Memory B cell (primary cell): ENCODE data around the gene CTNNA3.

Source experiments
- ATAC-seq: fragments of 150-1000 bp; cut with Tn5 transposase; 2 replicates; pipeline ENCODE4 v1.10.0; 2021; ENCODE audit warnings: low read depth, mild to moderate bottlenecking, moderate library complexity
- DNase-seq, 2 donors: peaks; one replicate each; pipeline ENCODE4 v3.0.0; 2022; ENCODE audit warnings: low spot score in 2 of 2
- H3K27ac Mint-ChIP-seq: one replicate; pipeline ENCODE4 v1.8.0; 2022; ENCODE audit warnings: mild to moderate bottlenecking, moderate library complexity, mixed read lengths
- H3K27me3 Mint-ChIP-seq: one replicate; pipeline ENCODE4 v1.8.0; 2022; ENCODE audit warnings: mixed read lengths
- H3K36me3 Mint-ChIP-seq: one replicate; pipeline ENCODE4 v1.8.0; 2022; ENCODE audit warnings: mild to moderate bottlenecking, mixed read lengths
- H3K4me1 Mint-ChIP-seq: one replicate; pipeline ENCODE4 v1.8.0; 2022; ENCODE audit warnings: mixed read lengths
- H3K4me3 Mint-ChIP-seq: one replicate; pipeline ENCODE4 v1.8.0; 2022; ENCODE audit warnings: mild to moderate bottlenecking, moderate library complexity, mixed read lengths
- H3K9me3 Mint-ChIP-seq: one replicate; pipeline ENCODE4 v1.8.0; 2022; ENCODE audit warnings: mixed read lengths

The CTNNA3 gene

DNA sequence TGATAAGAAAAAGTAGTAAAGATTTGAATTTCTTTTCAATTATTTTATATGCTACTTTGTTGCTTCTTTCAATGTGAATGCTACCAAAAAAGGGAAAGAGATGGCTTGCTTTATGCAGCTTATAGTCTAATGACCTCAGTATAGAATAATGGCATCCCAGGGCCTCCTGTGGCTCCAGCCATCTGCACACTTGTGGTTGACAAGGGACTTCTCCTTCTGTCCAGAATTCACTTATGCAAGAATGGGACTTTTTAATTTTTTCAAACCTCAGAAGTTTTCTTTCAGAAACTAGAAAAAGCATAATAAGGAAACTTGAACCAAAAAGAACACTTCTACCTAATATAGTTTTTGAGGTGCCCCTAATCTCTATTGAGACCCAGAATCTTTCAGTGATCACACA, 310.9 kb downstream of the CTNNA3 start:
- peaks cover 6% of the 10 kb centered on the region for H3K27me3 Mint-ChIP-seq
- H3K9me3 Mint-ChIP-seq: peaks cover 2% of the 10 kb centered on the region
- DNase-seq (no peak), ATAC-seq (no peak)
- H3K4me3 Mint-ChIP-seq: no peak overlapping the region
- H3K27ac Mint-ChIP-seq: no peak overlapping the region
- H3K36me3 Mint-ChIP-seq: no peaks in the 10 kb centered on the region
- H3K4me1 Mint-ChIP-seq: no peaks in the 10 kb centered on the region

DNA sequence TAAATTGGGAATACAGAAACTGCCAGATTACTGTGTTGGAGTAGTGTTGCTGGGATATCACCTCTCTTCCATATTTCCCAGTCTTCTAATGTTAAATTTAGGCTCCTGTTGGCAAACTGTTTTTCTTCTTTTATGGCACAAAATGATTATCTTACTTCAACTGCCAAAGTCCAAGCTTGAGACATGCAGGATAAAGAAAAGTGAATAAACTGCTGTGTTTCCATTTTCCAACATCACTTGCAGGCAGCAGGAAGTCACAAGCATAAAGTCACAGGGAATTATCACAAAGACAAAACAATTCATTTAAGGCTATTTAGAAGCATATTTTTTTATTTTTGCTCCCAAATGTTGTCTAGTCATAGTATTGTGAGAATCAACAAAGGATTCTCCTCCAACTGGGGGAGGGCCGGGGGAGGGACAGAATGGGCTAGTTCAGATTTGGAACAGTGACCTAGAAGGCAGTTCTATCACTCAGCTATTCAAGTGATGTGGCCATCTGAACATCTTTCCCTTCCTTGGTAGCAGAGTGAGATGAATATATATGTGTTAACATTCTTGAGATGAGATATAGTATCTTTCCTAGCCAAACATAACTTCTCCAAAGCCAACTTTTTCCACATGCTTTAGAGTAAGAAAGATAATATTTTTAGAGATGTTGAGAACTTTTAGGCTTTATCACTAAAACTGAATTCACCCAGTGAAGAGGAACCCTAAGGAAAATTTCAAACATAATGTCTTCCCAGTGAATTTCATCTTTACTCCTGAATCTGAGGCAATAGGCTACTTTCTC, 364.7 kb downstream of the CTNNA3 start:
- Mint-ChIP-seq H3K36me3 (no peaks in the 10 kb centered on the region), H3K9me3 (peaks cover 3% of the 10 kb centered on the region), H3K27ac (no peak overlapping the region), H3K4me1 (no peaks in the 10 kb centered on the region), H3K4me3 (no peak overlapping the region), H3K27me3 (no peaks in the 10 kb centered on the region)
- ATAC-seq (no peak), DNase-seq (no peak)

DNA sequence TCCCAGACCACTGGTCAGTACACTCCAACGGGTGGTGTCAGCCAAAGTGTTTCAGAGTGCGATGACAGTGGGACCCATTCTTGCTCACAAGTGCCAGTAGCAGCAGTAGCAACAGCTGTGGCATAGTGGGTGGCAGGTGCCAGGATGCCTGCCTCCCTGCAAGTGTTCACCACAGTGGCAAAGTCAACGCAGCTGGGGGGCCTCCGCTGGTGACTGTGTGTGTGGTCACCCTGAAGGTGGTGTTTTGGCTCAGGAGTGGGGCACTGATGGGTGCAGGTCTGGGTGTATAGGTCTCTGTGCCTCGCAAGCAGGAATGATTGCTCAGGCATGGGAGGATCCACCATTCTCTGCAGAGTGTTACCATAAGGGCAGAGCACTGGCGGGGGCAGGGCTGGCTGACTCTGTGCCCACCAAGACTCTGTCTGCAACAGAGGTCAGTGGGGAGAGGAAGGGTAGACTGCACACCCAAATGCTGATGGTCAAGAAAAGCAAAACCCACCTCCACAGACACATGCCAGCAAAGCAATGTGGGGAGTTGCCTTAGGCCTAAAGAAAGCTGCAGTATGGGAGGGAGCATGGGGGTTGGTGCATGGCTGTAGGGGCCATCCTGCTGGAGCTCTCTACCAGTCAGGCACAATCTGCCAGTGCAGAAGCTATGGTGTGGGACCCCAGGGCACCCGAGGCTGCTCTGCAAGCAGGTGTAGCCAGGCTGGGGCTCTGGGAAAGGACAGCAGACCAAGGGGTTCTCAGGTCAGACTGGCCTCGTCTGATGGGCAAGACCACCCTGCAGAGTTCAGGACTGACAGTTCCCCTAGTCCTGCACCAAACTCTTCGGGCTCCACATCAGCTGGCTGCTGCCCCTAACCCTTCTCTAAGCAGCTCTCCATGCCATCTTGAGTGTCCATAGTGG, 368.1 kb downstream of the CTNNA3 start:
- Mint-ChIP-seq H3K27ac (no peak overlapping the region), H3K36me3 (no peaks in the 10 kb centered on the region), H3K4me1 (no peaks in the 10 kb centered on the region), H3K27me3 (no peaks in the 10 kb centered on the region), H3K4me3 (no peak overlapping the region), H3K9me3 (peaks cover 11% of the 10 kb centered on the region)
- ATAC-seq (no peak), DNase-seq (no peak)

DNA sequence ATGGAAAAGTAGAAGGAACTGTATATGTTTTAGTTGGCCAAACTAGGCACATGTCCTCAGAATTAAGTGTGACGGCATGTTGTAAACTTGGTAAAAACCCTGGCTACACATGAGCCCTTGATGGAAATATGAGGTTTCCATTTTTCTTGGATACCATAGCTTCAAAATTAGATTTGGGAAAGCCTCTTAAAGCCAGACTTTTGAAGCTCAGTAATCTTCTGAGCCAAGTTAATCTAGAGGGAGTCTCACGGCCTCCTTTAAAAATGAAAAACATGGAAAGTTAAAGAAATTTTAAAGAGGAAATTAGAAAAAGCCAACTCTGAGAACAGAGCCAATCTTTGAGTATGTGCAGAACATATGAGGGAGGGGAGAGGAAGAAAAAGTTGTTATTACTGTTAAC, 376.0 kb downstream of the CTNNA3 start:
- Mint-ChIP-seq H3K27me3 (no peaks in the 10 kb centered on the region), H3K4me1 (no peaks in the 10 kb centered on the region), H3K9me3 (peaks cover 15% of the 10 kb centered on the region), H3K36me3 (no peaks in the 10 kb centered on the region), H3K4me3 (no peak overlapping the region), H3K27ac (no peak overlapping the region)
- no peak for DNase-seq
- ATAC-seq: no peak

DNA sequence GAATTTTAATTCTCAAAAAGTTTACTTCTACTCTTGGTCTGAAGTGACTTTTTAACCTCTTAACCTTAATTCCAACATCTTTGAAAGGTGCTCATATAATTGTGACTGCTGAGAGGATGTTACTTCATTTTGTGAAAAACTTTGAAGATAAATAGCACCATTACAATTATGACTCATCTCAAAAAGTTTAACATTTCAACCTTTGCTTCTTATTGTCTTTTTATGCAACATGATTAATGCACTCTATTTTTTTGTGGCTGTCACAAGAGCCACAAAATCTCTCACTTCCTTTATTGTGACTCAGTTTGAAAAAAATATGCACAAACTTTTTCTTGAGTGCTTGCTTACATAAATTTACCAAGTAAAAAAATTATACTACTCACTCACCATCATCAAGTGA, 387.1 kb downstream of the CTNNA3 start:
- Mint-ChIP-seq H3K4me3 (no peak overlapping the region), H3K27me3 (no peaks in the 10 kb centered on the region), H3K9me3 (peaks cover 14% of the 10 kb centered on the region), H3K36me3 (no peaks in the 10 kb centered on the region), H3K27ac (no peak overlapping the region), H3K4me1 (no peaks in the 10 kb centered on the region)
- ATAC-seq (no peak), DNase-seq (no peak)

DNA sequence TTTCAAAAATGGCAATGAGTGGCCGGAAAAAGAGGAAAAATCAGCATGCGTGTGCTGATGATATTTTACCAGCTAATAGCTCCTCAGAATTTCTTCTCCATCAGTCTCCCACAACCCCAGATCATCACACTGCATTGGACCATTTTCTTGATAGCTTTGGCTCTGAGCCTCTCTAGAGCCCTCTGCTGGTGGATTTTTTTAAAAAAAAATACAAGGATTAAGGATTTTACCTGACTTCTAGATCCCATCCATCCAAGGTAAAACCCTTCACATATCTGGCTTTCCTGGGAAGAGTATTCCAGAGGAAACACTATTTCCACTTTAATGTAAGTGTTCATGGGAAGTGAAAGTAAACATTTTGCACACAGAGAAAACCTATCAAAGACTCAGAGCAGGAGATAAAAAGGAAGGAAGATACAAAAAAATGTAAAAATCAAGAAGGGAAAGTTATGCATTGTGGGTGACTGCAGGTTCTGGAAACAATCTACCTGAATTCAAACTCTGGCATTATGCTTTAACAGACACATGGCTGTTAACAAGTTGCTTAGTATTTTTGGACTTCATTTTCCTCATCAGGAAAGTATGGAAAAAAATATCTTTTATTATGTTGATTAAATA, 389.3 kb downstream of the CTNNA3 start:
- peaks cover 15% of the 10 kb centered on the region for H3K9me3 Mint-ChIP-seq
- DNase-seq (no peak), ATAC-seq (no peak)
- no peaks in the 10 kb centered on the region for H3K4me1 Mint-ChIP-seq
- H3K36me3 Mint-ChIP-seq: no peaks in the 10 kb centered on the region
- H3K27me3 Mint-ChIP-seq: no peaks in the 10 kb centered on the region
- no peak overlapping the region for H3K27ac Mint-ChIP-seq
- no peak overlapping the region for H3K4me3 Mint-ChIP-seq

DNA sequence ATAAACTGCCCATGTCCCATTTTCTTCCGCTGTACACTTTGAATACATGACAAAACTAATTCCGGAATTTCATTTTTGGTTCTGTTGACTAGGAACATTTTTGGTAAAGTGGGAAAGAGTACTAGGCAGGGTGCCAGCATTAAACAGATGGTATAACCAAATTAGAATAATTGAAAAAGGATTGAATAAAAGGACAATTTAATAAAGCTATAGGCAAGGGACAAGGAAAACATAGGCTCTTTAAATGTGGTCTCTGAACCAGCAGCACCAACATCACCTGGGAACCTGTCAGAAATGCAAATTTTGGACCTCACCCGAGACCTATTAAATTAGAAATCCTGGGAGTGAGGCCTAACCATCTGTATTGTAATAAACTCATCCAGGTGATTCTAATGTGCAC, 393.3 kb downstream of the CTNNA3 start:
- Mint-ChIP-seq H3K36me3 (no peaks in the 10 kb centered on the region), H3K27ac (no peak overlapping the region), H3K9me3 (peaks cover 8% of the 10 kb centered on the region), H3K4me3 (no peak overlapping the region), H3K27me3 (no peaks in the 10 kb centered on the region), H3K4me1 (no peaks in the 10 kb centered on the region)
- no peak for DNase-seq
- ATAC-seq: no peak

DNA sequence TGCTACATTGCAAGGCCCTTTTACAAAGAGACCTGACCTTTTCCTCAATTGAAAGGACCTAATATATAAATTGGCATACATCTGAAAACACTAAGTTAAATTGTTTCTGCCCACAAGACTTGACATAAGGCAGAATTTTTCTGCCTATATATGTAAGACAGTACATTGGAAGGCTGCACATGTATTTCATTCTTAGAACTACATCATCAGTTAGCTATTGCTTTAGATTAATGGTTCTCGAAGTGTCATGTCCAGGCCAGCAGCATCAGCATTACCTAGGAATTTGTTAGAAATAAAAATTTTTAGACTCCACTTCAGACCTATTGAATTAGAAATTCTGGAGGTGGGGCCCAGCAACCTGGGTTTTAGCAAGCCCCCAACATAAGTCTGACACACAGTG, 396.2 kb downstream of the CTNNA3 start:
- Mint-ChIP-seq H3K27ac (no peak overlapping the region), H3K36me3 (no peaks in the 10 kb centered on the region), H3K27me3 (no peaks in the 10 kb centered on the region), H3K4me1 (no peaks in the 10 kb centered on the region), H3K9me3 (peaks cover 9% of the 10 kb centered on the region), H3K4me3 (no peak overlapping the region)
- DNase-seq: no peak
- ATAC-seq: no peak

DNA sequence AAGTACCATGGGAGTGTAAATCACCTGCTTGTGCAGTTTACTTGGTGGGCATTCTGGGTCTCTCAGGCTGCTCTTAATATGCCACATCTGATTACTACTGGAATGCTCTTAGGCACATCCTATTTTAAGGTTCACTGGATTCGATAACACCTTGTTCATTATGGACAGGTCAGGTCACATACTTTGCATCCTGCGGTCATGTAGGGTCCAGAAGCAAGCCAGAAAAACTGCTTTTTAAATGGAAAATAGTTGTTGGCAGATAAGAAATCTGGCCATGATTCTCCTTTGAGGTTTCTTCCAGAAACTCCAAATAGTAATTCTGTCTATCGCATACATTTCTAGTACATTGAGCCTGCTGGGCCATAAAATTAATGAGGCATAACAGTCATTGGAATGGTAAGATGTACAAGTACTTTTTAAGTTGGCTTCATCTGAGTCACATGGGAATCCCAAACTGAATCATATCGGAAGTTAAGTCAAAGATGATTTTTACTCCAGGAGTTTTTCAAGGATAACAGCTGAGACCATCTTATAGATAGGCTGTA, 398.3 kb downstream of the CTNNA3 start:
- Mint-ChIP-seq H3K4me3 (no peak overlapping the region), H3K9me3 (peaks cover 7% of the 10 kb centered on the region), H3K4me1 (no peaks in the 10 kb centered on the region), H3K27me3 (no peaks in the 10 kb centered on the region), H3K27ac (no peak overlapping the region), H3K36me3 (no peaks in the 10 kb centered on the region)
- no peak for DNase-seq
- no peak for ATAC-seq

DNA sequence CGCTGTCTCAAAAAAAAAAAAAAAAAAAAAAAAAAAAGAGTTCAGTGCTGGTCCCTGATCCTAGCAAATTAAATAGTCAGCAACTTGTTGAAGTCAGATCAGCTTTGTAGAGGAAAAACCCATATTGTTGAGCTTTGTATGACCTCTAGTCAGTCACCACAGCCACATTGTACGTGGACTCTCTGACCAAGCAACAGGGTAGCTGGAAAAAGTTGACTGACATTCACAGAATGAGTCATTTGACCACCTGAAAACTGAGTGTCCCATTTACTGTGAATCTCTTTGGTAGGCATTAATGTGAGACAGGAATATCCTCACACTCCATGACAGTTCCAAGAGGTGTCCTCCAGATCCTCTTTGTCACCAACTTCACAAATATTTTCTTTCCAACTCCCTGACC, 399.1 kb downstream of the CTNNA3 start:
- no peak overlapping the region for H3K27ac Mint-ChIP-seq
- H3K4me1 Mint-ChIP-seq: no peaks in the 10 kb centered on the region
- peaks cover 5% of the 10 kb centered on the region for H3K9me3 Mint-ChIP-seq
- ATAC-seq: no peak
- H3K36me3 Mint-ChIP-seq: no peaks in the 10 kb centered on the region
- DNase-seq: no peak
- H3K4me3 Mint-ChIP-seq: no peak overlapping the region
- no peaks in the 10 kb centered on the region for H3K27me3 Mint-ChIP-seq

DNA sequence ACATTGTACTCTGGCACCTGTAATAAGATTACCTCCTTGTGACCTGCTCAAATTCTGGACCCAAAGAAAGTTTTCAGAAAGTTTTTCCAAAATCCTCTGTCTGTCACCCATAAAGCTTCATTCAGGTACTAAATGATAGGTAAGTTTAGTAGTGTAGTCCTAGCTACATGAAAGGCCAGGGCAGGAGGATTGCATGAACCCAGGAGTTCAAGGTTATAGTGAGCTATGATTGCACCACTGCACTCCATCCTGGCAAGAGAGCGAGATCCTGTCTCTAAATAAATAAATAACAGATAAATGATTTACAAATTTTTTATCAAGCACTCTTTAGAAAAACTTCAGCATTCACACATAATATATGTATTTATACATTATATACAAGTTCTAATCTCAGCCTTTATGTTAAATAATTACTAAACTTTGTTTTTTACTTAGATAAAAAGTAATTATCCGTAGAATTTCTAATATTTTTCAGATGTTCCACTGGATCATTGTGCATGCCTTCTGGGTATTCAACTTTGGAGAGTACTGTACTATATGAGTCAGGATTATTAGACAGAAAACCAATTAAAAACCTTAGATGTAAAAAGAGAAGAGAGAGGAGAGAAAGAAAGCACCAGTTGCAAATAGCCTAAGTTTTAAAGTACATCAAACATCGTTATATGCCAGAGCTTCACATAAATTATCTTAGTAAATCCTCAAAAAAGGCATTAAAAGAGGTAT, 407.1 kb downstream of the CTNNA3 start:
- DNase-seq: no peak
- ATAC-seq: no peak
- no peak overlapping the region for H3K27ac Mint-ChIP-seq
- no peaks in the 10 kb centered on the region for H3K9me3 Mint-ChIP-seq
- H3K36me3 Mint-ChIP-seq: no peaks in the 10 kb centered on the region
- no peaks in the 10 kb centered on the region for H3K27me3 Mint-ChIP-seq
- no peak overlapping the region for H3K4me3 Mint-ChIP-seq
- no peaks in the 10 kb centered on the region for H3K4me1 Mint-ChIP-seq

DNA sequence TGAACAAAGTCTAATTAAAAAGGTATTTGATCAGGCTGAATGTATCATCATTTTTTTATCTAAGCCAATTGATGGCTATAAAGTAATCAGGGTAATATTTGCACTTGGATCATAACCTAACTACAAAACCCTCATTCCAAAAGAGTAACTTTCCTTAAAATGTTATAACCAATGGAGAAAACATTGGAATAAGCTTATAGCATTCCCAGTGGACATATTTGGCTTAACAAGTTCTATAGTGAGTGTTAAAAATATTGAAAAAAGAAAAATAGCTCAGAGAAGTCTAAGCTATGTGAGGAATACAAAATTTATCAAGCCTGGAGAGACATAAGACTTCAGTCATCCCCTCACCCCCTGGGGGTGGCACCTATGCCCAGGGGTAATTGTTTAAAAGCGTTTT, 411.4 kb downstream of the CTNNA3 start:
- H3K27me3 Mint-ChIP-seq: no peaks in the 10 kb centered on the region
- no peaks in the 10 kb centered on the region for H3K4me1 Mint-ChIP-seq
- H3K4me3 Mint-ChIP-seq: no peak overlapping the region
- H3K36me3 Mint-ChIP-seq: no peaks in the 10 kb centered on the region
- ATAC-seq: no peak
- DNase-seq: no peak
- no peak overlapping the region for H3K27ac Mint-ChIP-seq
- no peaks in the 10 kb centered on the region for H3K9me3 Mint-ChIP-seq

DNA sequence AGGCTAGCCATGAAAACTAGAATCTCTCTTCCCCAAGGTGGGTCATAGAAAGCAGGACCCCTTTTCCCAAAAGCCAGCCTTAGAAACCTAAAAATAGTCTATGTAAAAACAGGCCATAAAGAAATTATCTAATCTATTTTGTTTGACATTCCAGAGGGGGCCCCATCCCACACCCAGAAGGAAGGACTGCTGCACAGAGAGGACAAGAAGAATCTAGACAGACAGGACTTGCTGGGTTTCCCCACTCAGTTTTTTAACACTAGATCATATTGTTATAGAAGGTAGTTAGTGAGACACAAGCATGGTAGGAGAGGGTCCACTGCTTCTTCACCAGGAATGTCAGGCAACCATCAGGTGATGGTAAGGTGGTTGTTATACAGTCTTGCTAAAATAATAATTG, 413.1 kb downstream of the CTNNA3 start:
- Mint-ChIP-seq H3K4me1 (no peaks in the 10 kb centered on the region), H3K27ac (no peak overlapping the region), H3K4me3 (no peak overlapping the region), H3K27me3 (no peaks in the 10 kb centered on the region), H3K36me3 (no peaks in the 10 kb centered on the region), H3K9me3 (no peaks in the 10 kb centered on the region)
- ATAC-seq: no peak
- DNase-seq: no peak
